Psoas muscle (tissue), 8 donors: ENCODE data around the gene MAPK8. TPM values are rescaled to one million over a fixed set of nuclear protein-coding genes. Genes with fewer than 3 reads are reported as not detected.

ENCODE experiments used
- ATAC-seq, 4 donors: fragments of 200-7000 bp; cut with Tn5 transposase; one replicate each; pipeline ENCODE4 v1.9.1; 2020; ENCODE audit warnings: moderate library complexity in 3 of 4, mild to moderate bottlenecking in 2 of 4
- DNase-seq, 2 donors: peaks; one replicate each; pipeline ENCODE4 v3.0.0-alpha.2; 2020
- H3K27ac ChIP-seq: fragments of 200-600 bp; one replicate; pipeline ENCODE4 v1.8.0; 2022
- H3K27me3 ChIP-seq, 3 donors: fragments of 200-600 bp in 1 of 3; one replicate each; pipeline versions ENCODE4 v1.6.1 to v1.8.0; 2013 to 2022; ENCODE audit warnings: low read length in 2 of 3, mild to moderate bottlenecking in 2 of 3, moderate library complexity in 1 of 3; ENCODE audit not compliant: insufficient read depth in 3 of 3
- H3K36me3 ChIP-seq, 2 donors: fragments of 200-600 bp in 1 of 2; one replicate each; pipeline versions ENCODE4 v1.6.1 to v1.8.0; 2013 to 2022; ENCODE audit warnings: low read depth in 1 of 2, mild to moderate bottlenecking in 1 of 2, moderate library complexity in 1 of 2; ENCODE audit not compliant: insufficient read depth in 1 of 2
- H3K4me1 ChIP-seq: fragments of 200-600 bp; one replicate; pipeline ENCODE4 v1.8.0; 2022
- H3K4me3 ChIP-seq: fragments of 200-600 bp; one replicate; pipeline ENCODE4 v1.8.0; 2022; ENCODE audit warnings: mild to moderate bottlenecking
- H3K9me3 ChIP-seq: fragments of 200-600 bp; one replicate; pipeline ENCODE4 v1.8.0; 2022
- CTCF ChIP-seq: fragments of 200-600 bp; IDR thresholded peaks from one replicate; pipeline ENCODE4 v1.8.0; 2022; ENCODE audit warnings: antibody characterized with exemption
- WGBS, 3 donors: extraction: QIAGEN DNeasy Blood & Tissue Kit; methylation state at CpG; one replicate each; pipeline versions ENCODE4 v1.1.6 to v1.1.7; 2013; 5-methylcytosine and 5-hydroxymethylcytosine counted together
- intact Hi-C, 2 donors: fragments of 100-400 bp; cut with DNase I; formaldehyde crosslinking; loops; one replicate each; pipeline versions ENCODE4 v1.11.0 to v1.14.2; 2022
- polyA plus RNA-seq, 3 donors: library from polyadenylated mRNA; stranded (reverse); fragments of 200-250 nt; gene quantifications; one replicate each; pipeline ENCODE4 v1.2.3, GENCODE V29; 2013
- total RNA-seq, 4 donors: library from RNA; stranded (reverse); fragmentation: NEBNext Ultra II Directional in 2 of 4; extraction: Animal tissue kit (Norgen Biotek cat#: 25700) in 2 of 4; gene quantifications; one replicate each; pipeline versions ENCODE4 v1.2.1 to v1.2.4, GENCODE V29; 2021 to 2023
- donor health status: healthy with polysubstance abuse.
- donor health status: DM: no; HTN: no; CAD: no; lungs with moderate emphysema.
- donor health status: Bipolar disorder and iron deficiency.
- donor health status: healthy.
- donor health status: DM: yes; HTN: yes; CAD: no.
- donor health status: DM: no; HTN: no; CAD: no.
- donor health status: DM: no; HTN: no; CAD: no.
- donor health status: DM: yes; HTN: yes; CAD: no.

Gene MAPK8
- total and polyA plus RNA-seq, 7 donors, result 10.8 to 32.3 (median 24.3) TPM

DNA sequence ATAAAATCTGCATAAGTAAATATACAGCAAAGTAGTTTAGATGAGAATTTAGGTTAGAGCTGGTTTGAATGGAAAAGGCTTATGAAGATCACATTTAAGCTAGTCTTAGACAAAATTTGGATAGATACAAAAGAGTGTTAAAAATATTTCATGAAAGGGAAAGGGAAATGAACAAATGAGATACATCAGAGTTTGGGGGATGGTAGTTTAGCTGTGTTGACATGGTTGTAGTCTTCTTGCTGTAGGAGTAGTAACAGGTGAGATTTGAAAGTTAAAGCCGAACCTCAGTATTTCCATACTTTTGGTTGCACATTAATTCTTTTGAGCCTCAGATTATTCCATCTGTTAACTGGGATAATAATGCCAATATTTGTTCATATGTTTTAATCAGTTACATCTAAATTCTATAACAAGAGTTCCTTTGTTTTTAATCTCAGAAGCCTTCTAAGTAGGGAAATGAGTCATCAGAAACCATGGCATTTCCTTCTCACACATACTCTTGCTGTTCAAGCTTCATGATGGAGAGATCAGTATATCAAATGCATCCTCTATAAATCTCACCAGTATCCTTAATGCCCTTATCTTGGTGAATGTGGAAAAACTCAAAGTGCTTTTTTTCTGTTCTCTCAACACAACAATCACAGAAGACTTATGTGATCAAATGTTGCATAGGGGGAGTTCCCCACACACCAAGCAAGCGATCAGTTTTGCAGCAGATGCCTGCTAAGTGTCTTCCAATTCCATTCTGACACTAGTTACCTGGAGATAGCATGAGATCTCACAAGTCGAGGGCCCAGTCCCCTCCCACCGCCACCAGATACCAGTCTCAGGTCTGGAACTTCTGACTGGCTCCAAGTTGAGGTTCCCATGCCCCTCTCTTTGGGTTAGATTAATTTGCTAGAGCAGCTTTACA lies 84.7 kb downstream of the MAPK8 start:
- no peak for DNase-seq
- ATAC-seq, result peak in 2 of 4 donors; percentile 40 to 68
- no peaks in the 10 kb centered on the region for H3K9me3 ChIP-seq
- no peak overlapping the region for H3K4me3 ChIP-seq
- peaks cover 29% of the 10 kb centered on the region for H3K4me1 ChIP-seq
- no peak overlapping the region for H3K27ac ChIP-seq
- no peaks in the 10 kb centered on the region for H3K27me3 ChIP-seq
- H3K36me3 ChIP-seq, result no peaks in the 10 kb centered on the region
- 86 to 90% (median 90%) methylated on average over 4 of the region's 4 CpGs for WGBS, 3 donors
- no peak for TF ChIP-seq CTCF
- intact Hi-C loops, result no loop called here

DNA sequence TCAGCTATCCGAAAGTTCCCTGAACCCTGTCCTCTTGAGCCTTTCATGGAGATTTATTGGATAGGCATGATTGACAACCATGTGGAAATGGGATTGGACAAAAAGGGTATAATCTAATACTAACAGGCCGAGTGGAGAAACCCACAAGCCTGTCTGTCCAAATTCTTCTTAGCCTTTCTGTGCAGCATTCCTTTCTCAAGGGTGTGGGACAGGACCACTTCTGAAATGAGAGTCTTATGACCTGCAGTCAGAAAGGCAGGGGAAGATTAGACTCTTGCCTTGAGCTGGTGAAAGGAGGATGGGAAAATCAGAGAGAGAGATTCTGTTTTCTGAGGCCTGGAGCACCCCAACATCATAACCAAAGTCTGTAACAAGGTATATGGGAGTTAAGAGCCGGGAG lies 85.5 kb downstream of the MAPK8 start:
- Histone ChIP-seq H3K36me3 (no peaks in the 10 kb centered on the region), H3K9me3 (no peaks in the 10 kb centered on the region), H3K27me3 (no peaks in the 10 kb centered on the region), H3K27ac (no peak overlapping the region), H3K4me3 (no peak overlapping the region), H3K4me1 (peaks cover 29% of the 10 kb centered on the region)
- DNase-seq (no peak), ATAC-seq (no peak)
- intact Hi-C loops, result no loop called here
- WGBS, 3 donors, result 94 to 95% (median 94%) methylated on average over 3 of the region's 3 CpGs
- no peak for TF ChIP-seq CTCF

- Histone ChIP-seq H3K4me1 (peaks cover 25% of the 10 kb centered on the region), H3K4me3 (no peak overlapping the region), H3K9me3 (no peaks in the 10 kb centered on the region), H3K27me3 (no peaks in the 10 kb centered on the region), H3K27ac (no peak overlapping the region), H3K36me3 (no peaks in the 10 kb centered on the region)
- ATAC-seq (no peak), DNase-seq (no peak)
- no peak for TF ChIP-seq CTCF
- intact Hi-C loops, result no loop called here
- WGBS, 3 donors, result 54 to 73% (median 72%) methylated on average over 4 of the region's 4 CpGs
Observed at GRCh38 chr10:48398261-48398660, 91.8 kb downstream of the MAPK8 start.

DNA sequence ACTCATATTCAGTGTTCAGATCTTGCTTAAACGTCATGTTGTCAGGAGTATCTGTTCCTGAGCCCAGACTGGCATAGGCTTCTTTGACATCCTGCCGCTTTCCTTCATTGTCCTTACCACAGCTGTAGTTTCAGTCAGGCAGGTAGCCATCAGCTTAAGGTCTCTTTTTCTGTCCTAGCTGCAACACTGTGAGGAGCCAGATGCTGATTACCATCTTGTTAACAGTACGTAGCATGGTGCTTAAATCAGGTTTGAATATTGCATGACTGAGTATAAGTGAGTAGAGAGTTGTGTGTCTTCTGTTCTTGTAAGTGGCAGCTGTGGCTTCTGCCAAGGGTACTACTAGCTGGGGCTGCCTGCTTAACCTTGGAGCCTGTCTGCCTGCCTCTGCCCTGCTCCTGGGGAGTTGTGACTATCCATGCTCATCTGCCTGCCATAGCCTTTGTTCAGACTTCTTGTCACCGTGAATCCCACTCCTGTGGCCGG lies 92.6 kb downstream of the MAPK8 start:
- ATAC-seq (peak; percentile 36 to 76 (median 68)), DNase-seq (no peak)
- no peaks in the 10 kb centered on the region for H3K27me3 ChIP-seq
- H3K4me3 ChIP-seq, result no peak overlapping the region
- no peak overlapping the region for H3K27ac ChIP-seq
- H3K4me1 ChIP-seq, result peaks cover 25% of the 10 kb centered on the region
- no peak for TF ChIP-seq CTCF
- intact Hi-C loops, result no loop called here
- WGBS, 3 donors, result 39 to 54% (median 50%) methylated on average over 5 of the region's 5 CpGs
- H3K9me3 ChIP-seq, result no peaks in the 10 kb centered on the region
- H3K36me3 ChIP-seq, result no peaks in the 10 kb centered on the region
